ENCODE results near the gene UTS2R.

DNA sequence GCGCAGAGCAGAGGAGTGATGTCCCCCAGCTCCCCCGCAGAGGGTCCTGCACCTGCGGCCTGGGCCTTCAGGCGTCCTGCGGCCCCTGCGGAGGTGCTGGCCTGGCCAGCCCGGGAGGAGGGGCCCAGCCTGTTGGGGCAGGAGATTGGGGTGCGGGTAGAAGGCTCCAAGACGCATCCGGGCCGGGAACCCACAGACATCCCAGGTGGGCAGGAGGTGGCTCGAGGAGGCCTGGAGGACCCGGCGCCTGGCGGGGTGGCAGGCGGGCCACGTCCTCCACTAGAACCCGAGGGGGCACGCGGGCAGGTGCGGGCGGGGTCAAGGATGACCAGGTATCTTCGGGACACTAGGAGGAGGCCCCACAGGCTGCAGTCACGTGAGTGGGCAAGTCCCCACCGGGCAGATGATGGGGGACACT is 37.4 kb upstream of the UTS2R start:
- TF ChIP-seq, protein P1, sequence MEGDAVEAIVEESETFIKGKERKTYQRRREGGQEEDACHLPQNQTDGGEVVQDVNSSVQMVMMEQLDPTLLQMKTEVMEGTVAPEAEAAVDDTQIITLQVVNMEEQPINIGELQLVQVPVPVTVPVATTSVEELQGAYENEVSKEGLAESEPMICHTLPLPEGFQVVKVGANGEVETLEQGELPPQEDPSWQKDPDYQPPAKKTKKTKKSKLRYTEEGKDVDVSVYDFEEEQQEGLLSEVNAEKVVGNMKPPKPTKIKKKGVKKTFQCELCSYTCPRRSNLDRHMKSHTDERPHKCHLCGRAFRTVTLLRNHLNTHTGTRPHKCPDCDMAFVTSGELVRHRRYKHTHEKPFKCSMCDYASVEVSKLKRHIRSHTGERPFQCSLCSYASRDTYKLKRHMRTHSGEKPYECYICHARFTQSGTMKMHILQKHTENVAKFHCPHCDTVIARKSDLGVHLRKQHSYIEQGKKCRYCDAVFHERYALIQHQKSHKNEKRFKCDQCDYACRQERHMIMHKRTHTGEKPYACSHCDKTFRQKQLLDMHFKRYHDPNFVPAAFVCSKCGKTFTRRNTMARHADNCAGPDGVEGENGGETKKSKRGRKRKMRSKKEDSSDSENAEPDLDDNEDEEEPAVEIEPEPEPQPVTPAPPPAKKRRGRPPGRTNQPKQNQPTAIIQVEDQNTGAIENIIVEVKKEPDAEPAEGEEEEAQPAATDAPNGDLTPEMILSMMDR (optimal IDR thresholded peaks at IDR 0.05 in 1 of 3, IDR thresholded peaks at IDR 0.05 in 1 of 3, conservative IDR thresholded peaks at IDR 0.05 in 1 of 3; ENCODE audit: extremely low read depth in 1 of 3, insufficient read depth in 2 of 3, low read length in 3 of 3) = no peak
- no peak for TF ChIP-seq EZH2 (IDR thresholded peaks at IDR 0.05; ENCODE audit: low read length)
